Activated CD4-positive, alpha-beta memory T cell treated with anti-CD3 and anti-CD28 coated beads for 36 hours (primary cell): Measurements from ENCODE around the gene B3GNT8. TPM values are rescaled to one million over a fixed set of nuclear protein-coding genes. Genes with fewer than 3 reads are reported as not detected.
"Not testable (repeated sequence)": the region's sequence is repeated elsewhere in the genome, so short reads cannot be mapped to it uniquely, and the experiment has no call there.

Experiments used
- CTCF ChIA-PET: fragments of 350-600 bp; sonication (Branson Sonifier 250); formaldehyde crosslinking; loops from one replicate; lab custom pipeline; 2021; ENCODE audit warnings: antibody characterized with exemption, inconsistent platforms; lab: Charles Lee
- POLR2A ChIA-PET: fragments of 350-600 bp; sonication (Branson Sonifier 250); formaldehyde crosslinking; loops from one replicate; lab custom pipeline; 2021; ENCODE audit warnings: antibody characterized with exemption; lab: Charles Lee
- DNase-seq: peaks from one replicate; pipeline ENCODE4 v3.0.0-alpha.2; 2020
- H3K27ac Mint-ChIP-seq: one replicate; pipeline ENCODE4 v1.8.0; 2021; ENCODE audit warnings: mixed read lengths
- H3K27me3 Mint-ChIP-seq: one replicate; pipeline ENCODE4 v1.8.0; 2021; ENCODE audit warnings: mixed read lengths
- H3K36me3 Mint-ChIP-seq: one replicate; pipeline ENCODE4 v1.8.0; 2021; ENCODE audit warnings: mixed read lengths
- H3K4me1 Mint-ChIP-seq: one replicate; pipeline ENCODE4 v1.8.0; 2021; ENCODE audit warnings: low read depth, mixed read lengths
- H3K4me3 Mint-ChIP-seq: one replicate; pipeline ENCODE4 v1.8.0; 2021; ENCODE audit warnings: mild to moderate bottlenecking, mixed read lengths
- H3K9me3 Mint-ChIP-seq: one replicate; pipeline ENCODE4 v1.8.0; 2021; ENCODE audit warnings: mixed read lengths
- intact Hi-C: fragments of 100-400 bp; cut with micrococcal nuclease; formaldehyde crosslinking; loops from one replicate; pipeline ENCODE4 v1.15.1; 2023
- total RNA-seq, 2 experiments: library from RNA; stranded (reverse); gene quantifications; one replicate each; pipeline ENCODE4 v1.2.3, GENCODE V29; 2021

B3GNT8 gene
- total RNA-seq, 2 experiments from 2014 or later: 0.55 to 0.68 TPM

DNA sequence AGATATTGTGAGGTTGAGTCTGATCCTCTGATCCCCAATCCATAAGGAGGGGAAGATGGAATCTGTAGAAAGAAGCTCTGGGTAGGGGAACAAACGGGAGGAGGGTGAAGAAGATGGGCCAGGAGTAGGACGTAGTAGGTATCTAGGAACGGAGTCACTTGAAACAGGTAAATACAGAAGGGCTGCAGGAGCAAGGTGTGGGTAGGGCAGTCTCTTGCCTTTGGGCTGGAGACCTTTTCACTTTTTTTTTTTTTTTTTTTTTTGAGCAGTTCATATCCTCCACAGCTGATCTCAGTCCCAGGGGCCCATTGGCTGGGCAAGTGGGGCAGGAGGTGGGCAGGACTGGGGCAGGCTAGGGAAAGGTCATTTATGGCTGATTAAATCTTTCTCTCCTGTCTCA, 28.1 kb downstream of the B3GNT8 start:
- Mint-ChIP-seq H3K36me3 (peaks cover 2% of the 10 kb centered on the region), H3K27ac (no peak overlapping the region)

DNA sequence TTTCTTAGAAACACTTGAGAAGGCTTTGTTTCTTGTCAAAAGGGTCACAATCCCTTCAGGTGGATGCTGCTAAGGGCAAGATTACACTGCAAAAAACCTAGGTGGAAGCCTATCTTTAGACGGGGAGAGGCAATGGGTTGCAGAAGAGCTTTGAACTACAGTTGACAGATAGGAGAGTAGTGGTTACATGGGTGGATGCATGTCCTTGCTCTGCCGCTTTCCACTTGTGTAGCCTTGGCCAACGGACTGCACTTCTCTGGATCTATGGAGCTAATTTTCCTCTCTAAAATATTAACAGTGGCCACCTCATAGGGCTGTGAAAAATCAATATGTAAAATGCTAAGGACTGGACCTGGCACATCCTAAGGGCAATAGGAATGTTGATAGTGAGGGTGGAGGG, 28.6 kb downstream of the B3GNT8 start:
- H3K27me3 Mint-ChIP-seq: no peaks in the 10 kb centered on the region
- peaks cover 4% of the 10 kb centered on the region for H3K36me3 Mint-ChIP-seq
- POLR2A ChIA-PET: interaction anchor here (0.6 kb wide), 2 partner anchors 42 to 211 kb away, joined by 3 to 4 read pairs; no protein-coding TSS in a partner anchor
- DNase-seq: no peak
- H3K9me3 Mint-ChIP-seq: no peaks in the 10 kb centered on the region
- H3K4me1 Mint-ChIP-seq: peaks cover 41% of the 10 kb centered on the region
- CTCF ChIA-PET: interaction anchor here (0.8 to 1.2 kb wide), 3 partner anchors 33 to 199 kb away, joined by 3 to 4 read pairs (median 3); partner anchors contain the start of gene DMAC2
- intact Hi-C loops: no loop called here
- H3K4me3 Mint-ChIP-seq: peak overlapping the region; percentile 96
- H3K27ac Mint-ChIP-seq: no peak overlapping the region

More for the DNA sequence above, 28.1 kb downstream of the B3GNT8 start:
- Mint-ChIP-seq H3K4me3 (peak overlapping the region; percentile 96), H3K27me3 (no peaks in the 10 kb centered on the region), H3K4me1 (peaks cover 41% of the 10 kb centered on the region), H3K9me3 (no peaks in the 10 kb centered on the region)
- POLR2A ChIA-PET: interaction anchor here (0.6 kb wide), 1 partner anchor 42 kb away, joined by 4 read pairs; no protein-coding TSS in a partner anchor
- CTCF ChIA-PET: interaction anchor here (0.5 to 1.2 kb wide), 3 partner anchors 41 to 710 kb away, joined by 3 to 4 read pairs (median 3); partner anchors contain the start of gene DMAC2
- DNase-seq: no peak
- intact Hi-C loops: no loop called here

DNA sequence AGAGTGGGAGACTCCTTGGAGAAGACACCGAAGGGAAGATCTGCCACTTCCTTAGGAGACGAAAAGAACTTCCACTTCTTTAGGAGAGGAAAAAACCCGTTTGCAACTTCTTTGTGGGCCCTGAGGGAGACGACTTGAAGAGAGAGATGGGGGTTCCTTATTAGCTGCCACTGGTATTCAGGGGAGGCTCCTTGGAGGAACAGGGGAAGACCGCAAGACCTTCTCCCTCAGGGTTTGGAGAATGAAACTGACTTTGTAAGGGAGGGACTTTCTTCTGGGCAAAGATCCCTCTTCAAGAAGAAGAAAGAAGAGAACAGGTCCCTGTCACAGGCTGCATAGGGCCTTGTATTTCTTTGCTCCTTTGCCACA, 29.1 kb downstream of the B3GNT8 start:
- CTCF ChIA-PET: interaction anchor here (0.8 to 1.2 kb wide), 3 partner anchors 32 to 199 kb away, joined by 3 to 4 read pairs (median 3); partner anchors contain the start of gene DMAC2
- Mint-ChIP-seq H3K9me3 (no peaks in the 10 kb centered on the region), H3K27me3 (no peaks in the 10 kb centered on the region), H3K4me1 (peaks cover 41% of the 10 kb centered on the region), H3K36me3 (peaks cover 4% of the 10 kb centered on the region), H3K27ac (peak overlapping the region; percentile 98), H3K4me3 (peak overlapping the region; percentile 96)
- DNase-seq: no peak
- POLR2A ChIA-PET: interaction anchor here (0.6 kb wide), 1 partner anchor 210 kb away, joined by 3 read pairs; no protein-coding TSS in a partner anchor
- intact Hi-C loops: no loop called here

- intact Hi-C loops: loop anchor here (1.0 to 2.0 kb wide), 5 partner anchors 33 to 681 kb away; partner anchors contain the start of genes B9D2, COQ8B, DMAC2 and TGFB1
- Mint-ChIP-seq H3K9me3 (no peaks in the 10 kb centered on the region), H3K27me3 (no peaks in the 10 kb centered on the region), H3K4me3 (peak within 1 kb of the TSS; percentile 96), H3K4me1 (peaks cover 41% of the 10 kb centered on the region), H3K27ac (peak within 1 kb of the TSS; percentile 98), H3K36me3 (peaks cover 4% of the 10 kb centered on the region)
- ChIA-PET POLR2A (no interaction called here), CTCF (interaction anchor here (0.8 kb wide), 1 partner anchor 32 kb away, joined by 3 read pairs; no protein-coding TSS in a partner anchor)
- peak; percentile 99 for DNase-seq
Observed at GRCh38 chr19:41397086-41398049, 29.8 kb downstream of the B3GNT8 start, which contains the start of the genes BCKDHA and EXOSC5. TSS of gene BCKDHA (plus strand) at chr19:41397818. CDS start at chr19:41397828, 10 bp downstream. TSS of gene EXOSC5 (minus strand) at chr19:41397359. CDS start at chr19:41397328, 31 bp downstream.

DNA sequence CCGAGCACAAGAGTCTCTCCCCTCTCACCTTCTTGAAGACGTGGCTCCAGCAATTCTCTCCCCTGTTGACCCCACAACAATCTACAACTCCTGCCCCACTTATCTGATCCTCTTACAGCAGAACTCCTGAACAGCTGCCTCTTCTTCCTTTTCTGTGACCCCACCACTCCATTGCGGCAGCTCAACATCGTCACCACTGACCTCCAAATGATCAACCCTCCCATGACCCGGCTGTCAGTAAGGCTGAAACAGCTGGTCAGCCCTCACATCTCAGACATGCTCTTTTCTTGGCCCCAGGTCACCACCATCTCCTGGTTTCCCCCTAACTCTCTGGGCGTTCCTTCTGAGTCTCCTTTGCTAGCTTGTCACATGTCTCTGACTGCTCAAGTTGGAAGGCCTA, 31.8 kb downstream of the B3GNT8 start:
- Mint-ChIP-seq H3K4me1 (peaks cover 36% of the 10 kb centered on the region), H3K36me3 (peaks cover 7% of the 10 kb centered on the region), H3K4me3 (no peak overlapping the region), H3K27me3 (no peaks in the 10 kb centered on the region), H3K27ac (no peak overlapping the region), H3K9me3 (no peaks in the 10 kb centered on the region)
- ChIA-PET POLR2A (interaction anchor here (1.2 kb wide), 1 partner anchor 9 kb away, joined by 5 read pairs; no protein-coding TSS in a partner anchor), CTCF (no interaction called here)
- intact Hi-C loops: no loop called here
- DNase-seq: no peak

DNA sequence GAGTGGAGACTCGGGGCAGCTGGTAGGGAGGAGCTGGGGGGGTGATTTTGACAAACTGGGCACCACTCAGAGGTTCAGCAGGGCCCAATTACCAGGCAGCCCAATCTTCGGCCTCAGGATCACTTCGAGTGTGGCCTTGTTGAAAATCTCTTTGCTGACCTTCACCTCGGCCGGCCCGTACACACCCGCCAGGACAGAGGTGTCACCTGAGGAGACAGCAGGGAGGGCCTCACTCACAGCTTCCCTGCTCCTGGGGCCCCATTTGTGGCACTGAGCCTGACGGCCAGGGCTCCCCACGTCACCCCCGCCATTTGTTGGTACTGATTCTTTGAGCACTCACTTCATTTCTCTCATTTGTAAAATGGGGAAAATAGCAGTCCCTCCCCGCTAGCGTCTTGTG, 34.4 kb downstream of the B3GNT8 start:
- CTCF ChIA-PET: no interaction called here
- H3K27me3 Mint-ChIP-seq: no peaks in the 10 kb centered on the region
- no peak overlapping the region for H3K27ac Mint-ChIP-seq
- intact Hi-C loops: no loop called here
- H3K36me3 Mint-ChIP-seq: peaks cover 10% of the 10 kb centered on the region
- H3K4me1 Mint-ChIP-seq: peaks cover 17% of the 10 kb centered on the region
- no peak for DNase-seq
- no peaks in the 10 kb centered on the region for H3K9me3 Mint-ChIP-seq
- H3K4me3 Mint-ChIP-seq: no peak overlapping the region
- POLR2A ChIA-PET: no interaction called here

- no peak for DNase-seq
- H3K36me3 Mint-ChIP-seq: peaks cover 11% of the 10 kb centered on the region
- H3K4me3 Mint-ChIP-seq: no peak overlapping the region
- ChIA-PET CTCF (no interaction called here), POLR2A (no interaction called here)
- H3K4me1 Mint-ChIP-seq: peaks cover 14% of the 10 kb centered on the region
- intact Hi-C loops: no loop called here
- no peak overlapping the region for H3K27ac Mint-ChIP-seq
- H3K9me3 Mint-ChIP-seq: no peaks in the 10 kb centered on the region
- no peaks in the 10 kb centered on the region for H3K27me3 Mint-ChIP-seq
Observed at GRCh38 chr19:41391618-41392017, 35.6 kb downstream of the B3GNT8 start.

DNA sequence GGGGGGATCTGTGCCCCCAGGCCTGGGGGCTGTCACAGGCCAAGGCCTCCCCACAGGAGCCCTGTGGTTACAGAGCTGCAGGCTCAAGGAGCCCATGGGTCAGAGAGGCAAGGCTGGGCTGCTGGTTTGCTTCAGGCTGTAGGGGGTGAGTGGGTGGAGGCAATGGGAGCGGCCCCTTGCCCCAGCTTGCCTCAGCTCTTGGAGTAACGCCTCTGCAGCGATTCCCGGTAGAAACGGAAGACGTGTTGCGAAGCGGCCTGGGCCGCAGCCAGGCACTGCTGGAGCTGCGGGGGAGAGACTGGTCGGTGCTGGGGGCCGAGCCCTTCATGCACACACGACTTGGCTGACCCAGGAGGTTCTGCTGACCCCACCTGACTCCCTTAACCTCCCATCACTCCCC, 40.7 kb downstream of the B3GNT8 start:
- Mint-ChIP-seq H3K27ac (no peak overlapping the region), H3K36me3 (peaks cover 14% of the 10 kb centered on the region), H3K9me3 (no peaks in the 10 kb centered on the region), H3K4me1 (no peaks in the 10 kb centered on the region), H3K4me3 (no peak overlapping the region), H3K27me3 (no peaks in the 10 kb centered on the region)
- ChIA-PET CTCF (no interaction called here), POLR2A (interaction anchor here (0.8 kb wide), 1 partner anchor 9 kb away, joined by 5 read pairs; no protein-coding TSS in a partner anchor)
- DNase-seq: no peak
- intact Hi-C loops: no loop called here

DNA sequence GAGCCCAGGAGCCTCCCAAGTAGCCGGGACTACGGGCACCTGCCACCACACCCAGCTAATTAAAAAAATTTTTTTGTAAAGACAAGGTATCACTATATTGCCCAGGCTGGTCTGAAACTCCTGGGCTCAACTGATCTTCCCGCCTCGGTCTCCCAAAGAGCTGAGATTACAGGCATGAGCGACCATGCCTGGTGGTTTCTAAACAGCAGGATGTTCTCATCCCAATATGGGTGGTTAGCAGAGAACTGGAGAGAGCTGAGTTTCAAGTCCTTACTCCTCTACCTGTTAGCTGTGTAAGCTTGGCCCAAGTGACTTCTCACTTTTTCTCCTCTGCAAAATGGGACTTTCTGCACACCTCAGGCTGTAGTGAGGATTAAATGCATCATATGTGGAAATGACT, 42.8 kb downstream of the B3GNT8 start:
- H3K9me3 Mint-ChIP-seq: no peaks in the 10 kb centered on the region
- H3K4me3 Mint-ChIP-seq: no peak overlapping the region
- H3K36me3 Mint-ChIP-seq: peaks cover 8% of the 10 kb centered on the region
- no peak for DNase-seq
- intact Hi-C loops: no loop called here
- no peaks in the 10 kb centered on the region for H3K27me3 Mint-ChIP-seq
- no peaks in the 10 kb centered on the region for H3K4me1 Mint-ChIP-seq
- H3K27ac Mint-ChIP-seq: no peak overlapping the region
- CTCF ChIA-PET: no interaction called here
- POLR2A ChIA-PET: interaction anchor here (1.1 kb wide), 1 partner anchor 19 kb away, joined by 3 read pairs; no protein-coding TSS in a partner anchor

DNA sequence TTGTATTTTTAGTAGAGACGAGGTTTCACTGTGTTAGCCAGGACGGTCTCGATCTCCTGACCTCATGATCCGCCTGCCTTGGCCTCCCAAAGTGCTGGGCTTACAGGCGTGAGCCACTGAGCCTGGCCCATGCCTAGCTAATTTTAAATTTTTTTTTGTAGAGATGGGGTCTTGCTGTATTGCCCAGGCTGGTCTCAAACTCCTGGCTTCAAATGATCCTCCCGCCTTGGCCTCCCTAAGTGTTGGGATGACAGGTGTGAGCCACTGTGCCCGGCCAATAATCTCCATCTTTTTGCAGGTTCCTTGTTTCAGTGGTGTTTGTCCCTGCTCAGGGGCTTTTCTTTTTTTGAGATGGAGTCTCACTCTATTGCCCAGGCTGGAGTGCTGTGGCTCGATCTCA, 45.6 kb downstream of the B3GNT8 start:
- H3K4me3 Mint-ChIP-seq, H3K27ac Mint-ChIP-seq, CTCF ChIA-PET, intact Hi-C loops, H3K36me3 Mint-ChIP-seq, H3K27me3 Mint-ChIP-seq, POLR2A ChIA-PET, H3K9me3 Mint-ChIP-seq, H3K4me1 Mint-ChIP-seq, DNase-seq: not testable (repeated sequence)

GRCh38 chr19:41377977-41378709, 49.0 kb downstream of the B3GNT8 start:
- CTCF ChIA-PET: no interaction called here
- no peak for DNase-seq
- POLR2A ChIA-PET: no interaction called here
- Mint-ChIP-seq H3K4me3 (no peak overlapping the region), H3K27ac (no peak overlapping the region), H3K27me3 (no peaks in the 10 kb centered on the region), H3K36me3 (no peaks in the 10 kb centered on the region), H3K4me1 (peaks cover 13% of the 10 kb centered on the region), H3K9me3 (no peaks in the 10 kb centered on the region)
- intact Hi-C loops: no loop called here
